NCI-H2081 (cell line): ENCODE measurements around the gene NPLOC4.

Experiments used
- DNase-seq, 2 experiments: peaks; one replicate each; lab custom pipeline; 2025; lab: John Stamatoyannopoulos, UW

The NPLOC4 gene

DNA sequence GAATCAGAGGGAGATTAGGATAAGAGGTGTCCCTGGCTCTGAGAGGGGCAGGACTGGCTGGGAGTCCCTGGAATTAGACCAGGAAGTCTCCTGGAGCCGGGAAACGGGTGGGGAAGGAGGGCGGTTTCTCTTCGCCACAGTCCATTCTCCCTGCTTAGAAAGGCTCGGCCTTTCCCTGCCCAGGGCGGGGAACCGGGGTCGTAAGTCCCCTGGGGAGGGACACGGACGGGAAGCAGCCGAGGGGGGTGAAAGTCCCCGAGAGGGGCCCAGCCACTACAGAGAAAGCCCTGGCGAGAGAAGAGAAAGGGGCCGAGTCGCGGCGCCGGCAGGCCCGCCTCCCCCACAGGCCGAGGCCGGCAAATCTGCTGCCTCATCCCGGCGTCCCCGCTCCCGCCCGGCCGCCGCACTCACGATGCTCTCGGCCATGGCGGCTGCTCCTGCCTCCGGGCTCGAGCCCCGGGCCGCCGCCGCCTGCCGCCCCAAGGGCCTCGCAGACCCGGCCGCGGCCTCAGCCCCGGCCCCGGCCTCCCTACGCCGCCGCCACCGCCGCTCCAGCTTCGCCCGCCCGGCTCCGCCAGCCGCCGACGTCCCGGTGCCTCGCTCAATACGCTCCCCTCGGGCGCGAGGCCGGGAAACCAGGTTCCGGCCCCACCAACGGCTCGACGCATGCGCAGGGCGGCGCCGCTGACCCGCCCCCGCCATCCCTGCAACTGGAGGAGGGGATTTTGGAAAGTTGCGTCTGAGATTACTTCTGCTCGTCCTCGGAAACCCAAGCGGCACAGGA, at the start of gene NPLOC4, which contains the start of gene TSPAN10:
Gene NPLOC4, minus strand, starts transcription at position 608 of the 784 bp plus-strand sequence. Its CDS starts 182 bp downstream, at position 426.
Gene TSPAN10, plus strand, starts transcription at position 692 of the 784 bp plus-strand sequence. CDS start 5,217 bp downstream, outside the sequence.
- DNase-seq: peak; percentile 86 to 89

DNA sequence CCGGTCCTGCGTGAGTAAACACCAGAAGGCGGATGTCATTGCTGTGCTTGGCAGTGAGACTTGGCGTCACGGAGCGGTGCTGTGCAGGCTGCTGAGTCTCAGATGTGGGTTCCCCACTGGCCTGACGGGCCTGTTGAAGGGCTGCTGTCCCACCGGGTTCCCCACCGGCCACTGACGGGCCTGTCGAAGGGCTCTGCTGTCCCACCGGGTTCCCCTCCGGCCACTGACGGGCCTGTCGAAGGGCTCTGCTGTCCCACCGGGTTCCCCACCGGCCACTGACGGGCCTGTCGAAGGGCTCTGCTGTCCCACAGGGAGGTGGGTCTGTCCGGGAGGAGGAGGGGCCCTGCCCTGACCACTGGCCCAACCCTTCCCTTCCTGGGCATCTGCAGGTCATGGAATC, 49.7 kb upstream of the NPLOC4 start:
- no peak for DNase-seq

DNA sequence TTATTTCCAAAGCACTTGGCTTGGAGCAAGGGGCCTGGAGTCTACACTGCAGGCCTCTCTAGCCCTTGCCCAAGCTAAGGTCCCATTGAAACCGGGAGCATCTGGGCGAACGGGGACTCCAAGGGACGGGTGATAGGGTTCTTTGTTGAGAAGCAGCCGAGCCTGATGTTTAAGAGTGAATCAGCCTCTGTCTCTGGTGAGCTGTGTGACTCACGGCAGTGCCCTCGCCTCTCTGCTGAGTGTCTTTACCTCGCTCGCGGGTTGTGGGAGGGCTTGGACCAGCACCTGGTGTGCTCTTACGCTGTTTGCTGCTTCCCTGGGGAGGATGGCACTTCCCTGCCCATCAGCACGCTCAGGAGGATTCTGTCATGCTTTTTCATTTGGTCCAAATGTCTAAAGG, 48.2 kb upstream of the NPLOC4 start:
- peak in 1 of 2 experiments; percentile 46 for DNase-seq

DNA sequence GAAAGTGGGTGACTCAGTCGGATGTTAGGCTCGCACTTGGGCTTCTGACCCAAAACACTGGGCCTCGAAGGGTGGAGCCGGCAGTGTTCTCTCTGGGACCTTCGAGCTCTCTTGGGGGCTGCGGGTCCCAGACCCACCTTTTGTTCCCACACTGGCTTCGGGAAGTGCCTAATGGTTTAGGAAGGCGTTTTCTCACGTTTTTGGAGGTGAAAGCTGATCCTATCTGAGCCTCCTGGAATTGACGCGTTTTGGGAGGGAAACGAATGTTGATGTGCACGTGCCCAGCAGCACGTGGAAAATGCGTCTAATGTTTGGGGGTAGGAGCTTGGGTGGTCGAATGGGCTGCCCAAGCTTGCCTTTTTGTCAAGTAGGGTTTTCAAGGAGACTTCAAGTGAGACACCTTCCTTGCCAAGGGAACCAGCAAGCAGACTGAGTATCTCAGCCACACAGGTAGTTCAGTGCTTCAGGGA, 47.6 kb upstream of the NPLOC4 start:
- no peak for DNase-seq

DNA sequence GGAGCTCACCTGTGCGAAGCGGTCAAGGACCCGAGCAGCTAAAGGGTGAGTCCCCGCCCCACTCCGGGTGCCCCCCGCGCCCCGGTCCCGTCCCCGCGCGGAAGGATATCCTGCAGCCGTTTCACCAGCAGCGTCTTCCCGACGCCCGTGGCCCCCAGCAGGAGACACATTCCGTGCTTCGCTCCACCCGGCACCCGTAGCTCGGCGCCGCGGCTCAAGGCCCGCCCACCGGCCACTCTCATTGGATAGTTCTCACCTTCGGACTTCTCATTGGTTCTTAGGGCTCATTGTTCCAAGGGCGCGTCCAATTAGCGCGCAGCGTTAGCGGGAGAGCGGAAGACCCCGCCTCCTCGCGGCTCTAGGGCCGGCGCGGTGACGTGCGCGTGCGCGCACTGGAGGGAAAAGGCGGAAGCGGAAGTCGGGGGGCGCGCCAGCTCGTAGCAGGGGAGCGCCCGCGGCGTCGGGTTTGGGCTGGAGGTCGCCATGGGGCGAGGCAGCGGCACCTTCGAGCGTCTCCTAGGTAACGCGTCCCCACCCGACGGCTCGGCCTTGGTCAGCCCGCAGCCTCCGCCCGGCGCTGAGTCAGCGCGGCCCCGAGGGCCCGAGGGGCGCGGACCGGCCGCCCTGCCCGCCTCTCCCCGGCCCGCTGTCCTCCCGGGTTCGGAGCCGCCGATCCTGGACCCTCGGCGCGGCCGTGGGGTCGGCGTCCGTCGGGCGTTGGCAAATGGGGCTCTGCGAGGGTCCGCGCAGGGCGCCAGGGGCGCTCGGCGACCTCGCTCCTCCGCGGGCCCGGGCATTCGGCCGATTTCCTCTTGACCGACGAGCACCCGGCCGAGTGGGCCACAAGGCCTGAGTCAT, 46.9 kb upstream of the NPLOC4 start, which contains the start of the genes ARL16 and HGS:
Gene ARL16, minus strand, starts transcription at position 214 of the 858 bp plus-strand sequence. Its CDS starts 44 bp downstream, at position 170.
Gene HGS, plus strand, starts transcription at position 428 of the 858 bp plus-strand sequence. Its CDS starts 56 bp downstream, at position 484.
- peak; percentile 99 to 100 for DNase-seq

DNA sequence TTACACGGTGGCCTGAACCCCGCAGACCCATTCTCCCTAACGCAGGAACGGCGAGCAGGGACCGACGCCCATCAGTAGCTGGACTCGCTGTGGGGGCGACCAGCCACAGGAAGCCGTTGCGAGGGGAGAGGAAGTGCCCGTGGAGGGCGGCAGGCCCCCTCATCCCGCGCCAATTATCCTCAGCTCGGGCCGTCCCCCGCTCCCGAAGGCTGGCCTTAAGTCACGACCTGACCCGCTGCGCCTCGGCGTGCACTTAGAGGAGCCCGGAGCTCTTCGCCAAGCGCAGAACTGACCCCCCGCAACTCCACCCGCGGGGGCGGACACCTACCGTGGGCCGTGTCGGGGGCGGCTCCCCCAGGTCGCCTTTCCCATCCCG, 46.3 kb upstream of the NPLOC4 start:
- peak in 1 of 2 experiments; percentile 56 for DNase-seq

DNA sequence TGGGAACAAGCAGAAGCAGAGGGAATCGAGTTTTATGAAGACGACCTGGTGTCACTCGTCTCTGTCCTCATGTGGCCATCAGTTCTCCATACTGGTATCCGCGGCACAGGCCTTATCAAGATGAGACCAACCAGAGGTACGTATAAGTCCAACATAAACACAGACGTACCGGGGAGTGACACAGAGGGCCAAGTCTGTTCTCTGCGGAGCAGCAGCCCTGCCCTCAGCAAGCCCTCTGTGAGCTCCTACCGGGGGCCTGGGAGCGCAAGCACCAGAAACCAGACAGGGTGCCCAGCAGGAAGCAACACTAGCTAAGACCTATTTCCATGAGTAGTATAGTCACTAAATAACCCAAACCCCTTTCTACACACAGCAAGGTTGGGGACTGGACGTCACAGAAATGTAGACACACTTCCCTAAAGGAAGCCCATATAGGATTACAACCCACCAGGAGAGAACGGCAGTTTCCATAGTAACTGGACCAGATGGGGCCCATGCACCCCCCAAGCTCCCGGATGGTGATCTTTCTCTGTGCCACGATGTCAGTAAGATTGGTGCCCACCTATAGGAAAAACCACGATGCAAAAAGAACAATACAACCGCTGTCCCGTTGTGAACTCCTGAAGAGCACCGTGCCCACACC, 45.8 kb upstream of the NPLOC4 start:
- peak in 1 of 2 experiments; percentile 35 for DNase-seq

DNA sequence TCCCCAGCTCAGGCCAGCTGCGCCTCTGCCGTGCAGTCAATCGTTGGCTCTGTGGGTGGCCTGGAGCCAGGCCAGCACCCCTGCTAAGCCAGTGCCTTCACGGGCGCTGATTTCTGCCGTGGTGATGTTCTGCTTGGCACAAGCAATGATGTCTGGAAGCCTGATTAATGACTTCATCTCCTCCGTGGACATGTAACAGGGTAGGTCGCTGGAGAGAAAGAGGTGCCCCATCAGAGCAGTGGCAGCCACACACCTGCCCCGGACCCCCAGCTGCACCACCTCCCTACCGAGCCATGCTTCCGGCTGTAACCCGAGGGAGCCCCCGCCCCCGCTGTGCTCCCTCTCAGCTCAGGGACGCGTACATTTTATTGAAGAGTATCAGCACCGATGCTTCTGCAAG, 44.8 kb upstream of the NPLOC4 start:
- peak; percentile 81 to 95 for DNase-seq

DNA sequence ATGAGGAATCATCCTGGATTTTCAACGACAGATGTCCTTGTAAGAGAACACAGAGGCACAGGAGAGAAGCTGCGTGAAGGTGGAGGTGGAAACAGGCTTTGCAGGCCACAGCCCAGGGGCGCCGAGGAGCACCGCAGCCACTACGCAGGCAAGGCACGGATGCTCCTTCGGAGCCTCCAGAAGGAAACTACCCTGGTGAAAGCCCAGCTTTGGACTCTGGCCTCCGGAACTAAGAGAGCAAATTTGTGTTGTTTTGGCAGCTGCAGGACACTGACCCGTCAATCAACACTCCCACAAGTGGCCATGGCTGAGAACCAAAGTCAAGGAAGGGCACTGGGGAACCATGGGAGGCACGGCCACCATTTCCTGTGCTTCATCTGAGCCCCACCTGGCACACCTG, 43.2 kb upstream of the NPLOC4 start:
- no peak for DNase-seq

DNA sequence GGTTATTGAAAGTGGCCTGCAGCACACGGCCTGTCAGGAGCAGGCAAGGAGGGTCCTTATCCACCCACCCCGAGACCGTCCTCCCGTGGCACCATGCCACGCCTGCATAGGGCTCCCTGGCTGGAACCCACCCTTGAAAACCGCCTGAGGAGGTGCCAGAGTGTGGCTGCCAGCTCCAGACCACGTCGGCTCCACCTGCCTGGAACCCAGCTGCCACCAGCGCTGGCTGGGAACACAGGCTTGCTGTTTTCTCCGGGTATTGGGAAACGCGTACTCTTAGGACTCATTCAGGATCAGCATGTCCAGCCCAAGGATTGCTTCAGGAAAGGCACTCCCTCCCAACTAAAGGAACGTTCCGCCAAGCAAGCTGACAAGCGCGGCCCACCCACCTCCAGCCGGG, 40.0 kb upstream of the NPLOC4 start:
- peak in 1 of 2 experiments; percentile 24 for DNase-seq

DNA sequence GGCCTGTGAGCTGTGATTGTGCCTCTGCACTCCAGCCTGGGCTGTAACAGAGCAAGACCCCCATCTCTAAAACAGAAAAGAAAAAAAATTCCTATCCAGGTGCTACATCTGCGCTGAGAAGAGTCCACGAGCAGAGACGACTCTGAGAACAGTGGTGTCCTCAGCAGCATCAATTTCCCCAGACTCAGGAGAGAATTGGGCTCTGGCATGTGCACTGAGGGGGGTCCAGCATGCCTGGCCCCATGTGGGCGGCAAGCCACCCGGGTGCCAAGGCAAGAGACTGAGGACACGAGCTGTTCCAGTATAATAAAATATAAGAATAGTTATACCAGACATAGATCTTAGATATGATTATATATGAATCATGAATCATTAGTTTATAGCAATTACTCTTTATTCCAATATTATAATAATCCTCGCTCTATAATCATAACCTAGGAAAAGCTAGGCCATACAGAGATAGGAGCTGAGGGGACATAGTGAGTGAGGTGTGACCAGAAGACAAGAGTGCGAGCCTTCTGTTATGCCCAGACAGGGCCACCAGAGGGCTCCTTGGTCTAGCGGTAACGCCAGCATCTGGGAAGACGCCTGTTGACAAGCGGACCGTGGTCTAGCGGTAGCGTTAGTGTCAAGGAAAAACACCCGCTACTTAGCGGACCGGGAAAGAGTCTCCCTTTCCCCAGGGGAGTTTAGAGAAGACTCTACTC, 38.8 kb upstream of the NPLOC4 start:
- peak in 1 of 2 experiments; percentile 61 for DNase-seq

DNA sequence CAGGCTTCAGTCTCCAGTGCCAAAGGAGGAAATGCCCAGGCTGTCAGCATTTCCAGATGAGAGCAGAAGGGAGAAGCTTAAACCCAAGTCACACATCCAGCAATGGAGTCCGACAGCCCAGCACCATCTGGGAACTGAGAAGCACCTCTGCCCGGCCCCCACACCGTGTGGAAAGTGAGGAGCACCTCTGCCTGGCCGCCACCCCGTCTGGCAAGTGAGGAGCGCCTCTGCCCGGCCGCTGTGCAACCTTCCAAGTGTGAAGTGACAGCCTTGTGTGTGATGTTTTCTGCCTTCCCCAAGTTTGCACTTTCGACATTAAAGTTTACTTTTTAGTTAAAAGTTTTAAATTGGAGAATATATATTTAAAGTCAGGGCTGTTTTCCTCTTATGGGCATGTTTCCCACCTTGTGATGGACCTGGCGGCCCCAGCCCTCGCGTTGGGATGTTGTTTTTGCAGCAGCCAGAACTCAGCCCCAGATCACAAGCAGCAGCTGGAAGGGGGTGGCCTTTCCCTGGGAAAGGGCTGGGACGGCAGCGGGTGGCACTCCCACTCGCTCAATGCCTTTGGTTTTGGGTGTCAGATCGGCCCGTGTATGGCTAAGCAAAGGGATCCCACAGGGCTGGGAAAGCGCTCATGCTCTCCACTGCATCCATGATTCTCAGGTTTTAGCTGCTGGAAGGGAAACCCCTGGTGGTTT, 36.8 kb upstream of the NPLOC4 start:
- DNase-seq: no peak

DNA sequence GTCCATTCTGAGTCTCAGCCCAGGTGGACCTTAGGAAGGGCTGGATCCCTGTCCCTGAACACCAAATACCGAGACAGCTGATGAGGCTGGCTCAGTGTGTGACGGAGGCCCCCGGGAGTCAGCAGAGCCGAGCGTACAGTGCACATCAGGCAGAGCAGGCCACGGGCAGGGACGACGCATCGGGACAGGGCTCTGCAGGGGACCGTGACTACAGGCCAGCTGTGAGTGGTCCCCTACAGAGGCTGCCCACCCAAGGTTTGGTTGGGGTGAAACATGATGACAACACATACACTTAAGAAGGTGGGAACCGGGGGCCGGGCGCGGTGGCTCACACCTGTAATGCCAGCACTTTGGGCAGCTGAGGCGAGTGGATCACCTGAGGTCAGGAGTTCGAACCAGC, 36.0 kb upstream of the NPLOC4 start:
- DNase-seq: no peak

DNA sequence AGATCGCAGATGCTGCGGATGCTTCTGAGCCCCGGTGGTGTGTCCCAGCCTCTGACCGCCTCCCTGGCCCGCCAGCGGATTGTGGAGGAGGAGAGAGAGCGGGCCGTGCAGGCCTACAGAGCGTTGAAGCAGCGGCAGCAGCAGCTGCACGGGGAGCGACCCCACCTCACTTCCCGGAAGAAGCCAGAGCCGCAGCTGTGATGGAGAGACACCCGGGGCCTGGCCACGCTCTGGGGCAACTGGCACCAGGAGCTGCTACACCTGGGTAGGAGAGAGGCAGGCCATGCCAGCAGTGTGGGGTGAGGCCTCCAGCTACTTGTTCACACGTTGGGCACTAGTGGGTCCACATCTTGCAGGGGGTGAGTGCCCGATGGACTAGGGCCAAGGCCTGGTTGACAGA, 35.6 kb upstream of the NPLOC4 start:
- DNase-seq: no peak

DNA sequence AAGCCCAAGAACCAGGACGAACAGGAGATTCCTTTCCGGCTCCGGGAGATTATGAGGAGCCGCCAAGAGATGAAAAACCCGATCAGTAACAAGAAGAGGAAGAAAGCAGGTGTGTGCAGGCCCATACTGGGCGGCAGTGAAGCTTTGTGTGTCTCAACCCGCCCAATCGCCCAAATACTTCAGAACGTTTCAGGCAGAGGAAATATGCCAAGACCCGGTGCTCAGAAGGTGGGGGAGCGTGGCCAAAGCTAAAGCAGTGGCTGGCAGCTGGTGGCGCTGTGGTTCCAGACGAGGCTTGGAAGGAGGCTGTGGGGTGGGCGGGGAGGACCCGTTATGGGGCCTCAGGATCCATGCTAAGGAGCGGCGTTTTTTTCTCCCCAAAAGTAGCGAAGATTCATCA, 30.8 kb upstream of the NPLOC4 start:
- DNase-seq: peak in 1 of 2 experiments; percentile 19

DNA sequence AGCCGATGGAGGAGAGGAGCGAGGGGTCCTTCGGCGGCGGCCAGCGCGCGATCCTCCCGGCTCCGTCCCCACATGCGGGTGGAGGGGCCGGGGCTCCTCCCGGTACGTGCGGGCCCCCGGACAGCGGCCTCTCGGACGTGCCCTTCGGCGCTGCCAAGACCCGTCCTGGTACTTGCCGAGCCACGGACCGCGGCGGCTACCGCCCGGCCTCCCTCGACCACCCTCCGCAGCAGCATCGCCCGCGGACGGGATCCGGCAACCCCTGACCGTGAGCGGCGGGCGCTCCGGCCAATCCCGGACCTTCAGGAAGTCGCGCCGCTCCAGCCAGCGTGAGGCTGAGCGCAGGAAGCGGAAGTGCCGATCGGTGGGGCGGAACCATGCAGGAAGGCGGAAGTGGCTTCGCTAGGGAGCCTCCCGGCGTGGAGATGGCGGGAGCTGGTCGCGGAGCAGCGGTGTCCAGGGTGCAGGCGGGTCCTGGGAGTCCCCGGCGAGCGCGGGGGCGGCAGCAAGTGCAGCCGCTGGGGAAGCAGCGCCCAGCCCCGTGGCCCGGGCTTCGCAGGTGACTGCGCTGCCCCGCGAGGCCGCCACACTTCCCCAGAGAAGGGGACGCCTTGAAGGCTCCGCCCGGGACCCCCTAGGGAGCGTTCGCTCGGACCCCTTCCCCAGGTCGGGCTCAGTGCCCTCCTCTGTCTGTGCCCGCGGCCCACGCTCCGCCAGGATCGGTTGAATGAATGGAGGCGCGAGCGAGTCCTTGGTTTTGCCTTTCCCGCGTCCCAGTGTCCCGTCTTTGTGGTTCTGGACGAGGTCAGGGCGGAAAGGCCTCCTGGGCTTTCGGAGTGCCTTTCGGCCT, 29.7 kb upstream of the NPLOC4 start, which contains the start of the genes CCDC137 and OXLD1:
Gene CCDC137, plus strand, starts transcription at position 396 of the 850 bp plus-strand sequence. Its CDS starts 30 bp downstream, at position 426.
Gene OXLD1, minus strand, starts transcription at position 264 of the 850 bp plus-strand sequence. Its CDS starts 28 bp downstream, at position 236.
- peak; percentile 95 to 99 for DNase-seq

DNA sequence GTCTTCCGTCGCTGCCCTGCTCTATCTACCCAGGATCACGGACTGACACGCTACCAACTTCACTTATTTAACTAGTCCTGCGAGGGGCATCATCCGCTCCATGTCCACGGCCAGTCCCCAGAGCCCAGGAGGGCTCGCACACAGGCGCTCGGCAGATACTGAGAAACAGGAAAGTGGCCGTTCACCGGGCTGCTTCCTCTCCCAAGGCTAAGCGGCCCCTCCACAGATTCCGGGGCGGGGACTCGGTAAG, 29.1 kb upstream of the NPLOC4 start:
- DNase-seq: no peak

DNA sequence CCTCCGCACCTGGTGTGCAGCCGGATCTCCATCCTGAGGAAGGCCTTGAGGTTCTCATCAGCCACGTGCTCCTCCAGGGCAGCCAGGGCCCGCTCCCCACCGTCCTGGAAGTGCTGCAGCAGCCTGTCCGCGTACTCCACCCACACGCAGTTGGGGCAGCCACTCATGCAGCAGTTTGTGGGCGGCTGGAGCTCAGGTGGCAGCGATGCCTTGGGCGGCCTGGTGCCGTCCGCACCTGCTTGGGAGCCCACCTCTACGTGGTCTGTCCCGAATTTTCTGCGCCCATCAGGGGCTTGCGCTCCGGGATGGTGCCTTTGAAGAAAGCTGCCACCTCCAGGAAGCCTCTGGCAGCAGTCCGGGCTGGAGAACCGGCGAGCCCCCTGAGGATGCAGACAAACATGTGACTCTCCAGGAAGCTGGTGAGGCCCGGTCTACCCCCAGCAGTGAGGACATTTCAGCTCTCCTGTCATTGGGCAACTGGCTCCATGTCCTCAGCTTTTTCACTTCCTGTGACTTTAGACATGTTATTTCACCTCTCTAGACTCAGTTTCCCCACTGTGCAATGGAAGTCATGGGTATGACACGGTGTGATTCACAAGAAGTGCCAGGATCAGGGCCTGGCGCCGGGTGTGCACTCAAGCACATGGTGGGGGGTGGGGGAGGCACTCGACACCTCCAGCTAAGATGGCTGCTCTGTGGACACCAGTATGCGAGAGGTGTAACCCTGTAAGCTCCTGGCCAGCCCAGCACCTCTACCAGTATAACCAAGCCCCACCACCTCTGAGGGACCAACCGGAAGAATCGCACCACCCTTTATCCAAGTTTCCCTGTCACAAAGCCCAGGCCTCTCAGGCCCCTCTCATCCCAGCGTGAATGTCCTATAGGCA, 28.5 kb upstream of the NPLOC4 start:
- peak; percentile 42 to 70 for DNase-seq

DNA sequence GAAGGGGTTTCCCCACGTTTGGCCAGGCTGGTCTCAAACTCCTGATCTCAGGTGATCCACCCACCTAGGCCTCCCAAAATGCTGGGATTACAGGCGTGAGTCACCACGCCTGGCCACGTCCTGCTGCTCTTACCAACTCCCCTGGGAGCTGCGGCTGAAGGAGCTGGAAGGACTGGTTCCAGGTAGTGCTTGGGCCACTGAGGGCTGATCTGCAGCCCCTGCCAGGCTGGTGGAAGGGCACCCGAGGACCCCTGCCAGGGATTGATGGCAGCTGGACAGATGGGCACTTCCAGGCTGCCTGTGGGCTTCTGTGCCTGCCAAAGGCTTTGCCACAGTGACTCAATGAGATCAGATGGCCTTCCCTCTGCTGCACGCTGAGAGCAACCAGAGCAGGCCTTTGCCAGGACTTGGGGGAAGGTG, 27.1 kb upstream of the NPLOC4 start:
- no peak for DNase-seq
